ENCODE results near the gene UNKL. TPM values are rescaled to one million over a fixed set of nuclear protein-coding genes. Genes with fewer than 3 reads are reported as not detected.

UNKL gene
- total RNA-seq, 2 donors from 2014 or later, result 22.1 to 42.8 TPM

DNA sequence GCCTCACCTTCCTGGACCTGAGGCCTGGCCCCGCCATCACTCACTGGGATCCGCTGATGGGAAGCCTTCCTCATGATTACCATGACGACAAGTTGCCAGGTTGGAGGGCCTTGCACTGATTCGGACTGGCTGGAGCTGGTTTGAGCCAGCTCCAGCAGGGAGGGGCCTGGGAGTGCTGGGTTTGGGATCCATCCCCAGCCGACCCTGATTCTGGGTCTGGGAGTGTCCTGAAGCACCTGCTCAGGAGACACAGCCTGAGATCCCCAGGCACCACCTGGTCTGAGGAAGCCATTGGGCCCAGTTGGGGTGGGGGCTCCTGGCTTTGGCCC is 86.9 kb downstream of the UNKL start:
- Histone ChIP-seq H3K4me3 (no peak overlapping the region), H3K9me3 (peaks cover 5% of the 10 kb centered on the region), H3K36me3 (peaks cover 25% of the 10 kb centered on the region), H3K27ac (no peak overlapping the region), H3K4me1 (ENCODE audit: control insufficient read depth in 1 of 2, low read depth in 2 of 2) (peaks cover 9 to 14% of the 10 kb centered on the region in 2 donors), H3K27me3 (replicated peaks; ENCODE audit: insufficient read depth) (no peaks in the 10 kb centered on the region)
- TF ChIP-seq, protein P1, sequence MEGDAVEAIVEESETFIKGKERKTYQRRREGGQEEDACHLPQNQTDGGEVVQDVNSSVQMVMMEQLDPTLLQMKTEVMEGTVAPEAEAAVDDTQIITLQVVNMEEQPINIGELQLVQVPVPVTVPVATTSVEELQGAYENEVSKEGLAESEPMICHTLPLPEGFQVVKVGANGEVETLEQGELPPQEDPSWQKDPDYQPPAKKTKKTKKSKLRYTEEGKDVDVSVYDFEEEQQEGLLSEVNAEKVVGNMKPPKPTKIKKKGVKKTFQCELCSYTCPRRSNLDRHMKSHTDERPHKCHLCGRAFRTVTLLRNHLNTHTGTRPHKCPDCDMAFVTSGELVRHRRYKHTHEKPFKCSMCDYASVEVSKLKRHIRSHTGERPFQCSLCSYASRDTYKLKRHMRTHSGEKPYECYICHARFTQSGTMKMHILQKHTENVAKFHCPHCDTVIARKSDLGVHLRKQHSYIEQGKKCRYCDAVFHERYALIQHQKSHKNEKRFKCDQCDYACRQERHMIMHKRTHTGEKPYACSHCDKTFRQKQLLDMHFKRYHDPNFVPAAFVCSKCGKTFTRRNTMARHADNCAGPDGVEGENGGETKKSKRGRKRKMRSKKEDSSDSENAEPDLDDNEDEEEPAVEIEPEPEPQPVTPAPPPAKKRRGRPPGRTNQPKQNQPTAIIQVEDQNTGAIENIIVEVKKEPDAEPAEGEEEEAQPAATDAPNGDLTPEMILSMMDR (IDR thresholded peaks at IDR 0.05), result no peak
- ATAC-seq (ENCODE audit: insufficient number of reproducible peaks, low FRiP score, low read depth) (no peak), DNase-seq (ENCODE audit: low spot score) (no peak)

DNA sequence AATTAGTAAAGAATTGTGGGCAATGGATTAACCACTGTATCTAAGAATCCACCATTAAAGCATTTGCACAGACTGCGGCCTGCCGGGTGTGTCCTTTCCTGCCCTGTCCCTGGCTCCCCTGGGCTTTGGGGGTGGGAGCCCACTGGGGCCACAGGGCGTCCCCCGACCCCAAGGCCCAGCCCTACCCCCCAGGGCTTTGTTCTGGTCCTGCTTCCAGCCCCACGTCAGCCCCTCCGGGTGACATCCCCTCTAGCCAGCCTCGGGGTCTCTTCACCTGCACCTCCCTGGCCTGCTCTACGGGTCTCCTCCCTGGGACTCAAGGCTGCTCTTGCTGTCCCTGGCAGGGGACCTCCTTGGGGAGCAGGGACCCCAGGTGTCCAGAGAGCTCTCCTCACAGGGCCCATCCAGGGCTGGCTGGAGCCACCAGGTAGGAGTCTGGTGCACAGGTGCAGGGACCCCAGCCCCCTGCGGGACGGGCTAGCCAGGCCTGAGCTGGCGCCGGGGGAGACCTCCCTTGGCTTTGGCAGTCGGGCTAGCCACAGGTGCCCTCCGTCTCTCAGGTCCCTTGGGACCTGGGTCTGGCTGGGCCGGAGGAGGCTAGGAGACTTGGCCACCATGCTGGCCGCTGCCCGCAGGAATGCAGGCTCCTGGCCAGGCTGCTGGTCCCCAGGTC is 87.4 kb downstream of the UNKL start:
- Histone ChIP-seq H3K36me3 (peaks cover 25% of the 10 kb centered on the region), H3K4me3 (no peak overlapping the region)
- TF ChIP-seq, protein P1 (IDR thresholded peaks at IDR 0.05), result no peak

DNA sequence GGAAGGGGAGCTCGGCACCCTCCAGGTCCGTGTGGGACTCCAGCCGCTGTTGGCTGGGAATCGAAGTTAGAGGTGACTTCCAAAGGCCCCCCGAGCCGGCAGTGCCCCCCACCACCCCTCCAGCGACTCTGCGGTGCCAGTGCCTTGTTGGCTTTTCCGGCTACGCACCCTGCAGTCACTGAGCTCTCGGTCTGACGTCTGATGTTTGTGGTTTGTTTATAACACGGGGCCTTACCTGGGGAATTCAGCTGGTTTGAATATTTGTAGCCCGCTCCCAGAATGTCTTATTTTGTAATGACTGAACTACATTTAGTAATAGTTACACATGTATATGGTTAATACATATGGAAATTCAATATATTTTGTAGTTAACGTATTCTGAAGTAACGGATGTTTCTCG is 88.1 kb downstream of the UNKL start:
- no peaks in the 10 kb centered on the region for H3K27me3 ChIP-seq (replicated peaks; ENCODE audit: insufficient read depth)
- no peak for ATAC-seq (ENCODE audit: insufficient number of reproducible peaks, low FRiP score, low read depth)
- TF ChIP-seq, protein P1 (IDR thresholded peaks at IDR 0.05), result no peak
- peaks cover 26% of the 10 kb centered on the region for H3K36me3 ChIP-seq
- peaks cover 5% of the 10 kb centered on the region for H3K9me3 ChIP-seq
- H3K4me1 ChIP-seq (ENCODE audit: control insufficient read depth in 1 of 2, low read depth in 2 of 2), result peaks cover 0 to 2% of the 10 kb centered on the region in 2 donors
- DNase-seq (ENCODE audit: low spot score), result no peak
- H3K27ac ChIP-seq, result no peak overlapping the region
- no peak overlapping the region for H3K4me3 ChIP-seq

More for the DNA sequence above, 87.4 kb downstream of the UNKL start:
- Histone ChIP-seq H3K4me1 (ENCODE audit: control insufficient read depth in 1 of 2, low read depth in 2 of 2) (peaks cover 7 to 9% of the 10 kb centered on the region in 2 donors), H3K27ac (no peak overlapping the region), H3K9me3 (peaks cover 5% of the 10 kb centered on the region), H3K27me3 (replicated peaks; ENCODE audit: insufficient read depth) (no peaks in the 10 kb centered on the region)
- no peak for ATAC-seq (ENCODE audit: insufficient number of reproducible peaks, low FRiP score, low read depth)
- DNase-seq (ENCODE audit: low spot score), result no peak

DNA sequence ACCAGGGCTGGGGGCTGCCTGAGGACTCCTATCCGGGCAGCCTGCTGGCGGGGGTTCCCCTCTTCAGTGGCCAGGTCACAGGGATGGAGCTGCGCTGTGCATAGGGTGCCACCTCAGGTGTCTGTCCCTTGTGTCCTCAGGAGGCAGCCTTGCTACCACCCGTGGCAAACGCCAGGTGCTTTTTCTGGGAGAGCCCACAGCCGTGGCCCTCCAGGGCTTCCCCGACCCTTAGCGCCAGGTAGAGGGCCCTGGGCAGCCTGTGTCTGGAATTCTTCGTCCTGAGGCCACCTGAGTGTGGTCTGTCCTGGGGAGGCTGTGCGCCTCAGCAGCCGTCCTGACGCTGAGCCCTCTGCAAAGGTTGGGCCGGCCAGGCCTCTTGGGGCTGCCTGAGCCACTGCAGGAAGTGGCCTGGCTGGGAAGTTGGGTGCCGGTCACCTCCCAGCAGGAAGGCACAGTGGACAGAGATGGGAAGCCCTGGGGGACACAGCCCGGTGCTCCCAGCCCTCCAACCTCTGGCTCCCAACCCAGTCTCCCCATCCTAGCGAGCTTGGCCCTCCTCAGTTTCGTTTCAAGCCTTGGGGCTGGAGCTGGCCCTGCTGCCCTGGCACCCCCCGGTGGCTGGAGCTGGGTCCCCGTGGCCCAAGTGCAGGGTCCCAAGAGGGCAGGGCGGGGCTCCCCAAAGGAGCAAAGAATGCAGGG is 88.7 kb downstream of the UNKL start:
- TF ChIP-seq, protein P1 (IDR thresholded peaks at IDR 0.05), result no peak
- Histone ChIP-seq H3K4me1 (ENCODE audit: control insufficient read depth in 1 of 2, low read depth in 2 of 2) (no peaks in the 10 kb centered on the region), H3K36me3 (peaks cover 31% of the 10 kb centered on the region), H3K4me3 (no peak overlapping the region), H3K9me3 (peaks cover 5% of the 10 kb centered on the region), H3K27me3 (replicated peaks; ENCODE audit: insufficient read depth) (no peaks in the 10 kb centered on the region), H3K27ac (no peak overlapping the region)
- DNase-seq (ENCODE audit: low spot score) (no peak), ATAC-seq (ENCODE audit: insufficient number of reproducible peaks, low FRiP score, low read depth) (no peak)

DNA sequence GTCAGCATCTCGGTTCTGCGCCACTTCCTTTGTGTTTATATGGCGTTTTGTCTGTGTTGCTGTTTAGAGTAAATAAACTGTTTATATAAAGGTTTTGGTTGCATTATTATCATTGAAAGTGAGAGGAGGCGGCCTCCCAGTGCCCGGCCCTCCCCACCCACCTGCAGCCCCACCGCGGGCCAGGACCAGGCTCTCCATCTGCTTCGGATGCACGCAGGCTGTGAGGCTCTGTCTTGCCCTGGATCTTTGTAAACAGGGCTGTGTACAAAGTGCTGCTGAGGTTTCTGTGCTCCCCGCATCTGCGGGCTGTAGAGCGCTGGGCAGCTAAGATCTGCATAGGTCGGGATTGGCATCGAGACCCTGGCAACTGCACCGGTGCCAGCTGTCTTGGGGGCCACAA is 89.2 kb downstream of the UNKL start:
- Histone ChIP-seq H3K27me3 (replicated peaks; ENCODE audit: insufficient read depth) (no peaks in the 10 kb centered on the region), H3K4me1 (ENCODE audit: control insufficient read depth in 1 of 2, low read depth in 2 of 2) (no peaks in the 10 kb centered on the region), H3K9me3 (peaks cover 3% of the 10 kb centered on the region), H3K27ac (no peak overlapping the region), H3K36me3 (peaks cover 36% of the 10 kb centered on the region), H3K4me3 (no peak overlapping the region)
- ATAC-seq (ENCODE audit: insufficient number of reproducible peaks, low FRiP score, low read depth) (no peak), DNase-seq (ENCODE audit: low spot score) (no peak)
- TF ChIP-seq, protein P1 (IDR thresholded peaks at IDR 0.05), result no peak

Data from thoracic aorta (tissue), 2 donors.